GM12878 (cell line): Measurements from ENCODE around the gene DCAF12. TPM values are rescaled to one million over a fixed set of nuclear protein-coding genes. Genes with fewer than 3 reads are reported as not detected.

Source experiments
- ATAC-seq: fragments of 200-7000 bp; cut with Tn5 transposase; 3 replicates; pipeline ENCODE4 v1.9.1; 2020; ENCODE audit warnings: mild to moderate bottlenecking, moderate library complexity
- BruUV-seq: library from RNA; stranded (reverse); fragments of 400-500 nt; replicated peaks from 2 replicates; lab custom pipeline; 2021; lab: Mats Ljungman, UMichigan
- CTCF ChIA-PET: fragments of 300-600 bp; sonication (Branson Sonifier 250); formaldehyde crosslinking; extraction: SDS; loops from one replicate; lab custom pipeline; 2021; ENCODE audit warnings: inconsistent platforms; lab: Yijun Ruan, JAX
- POLR2A ChIA-PET: fragments of 350-600 bp; formaldehyde crosslinking; extraction: SDS; loops from one replicate; lab custom pipeline; 2021; ENCODE audit warnings: inconsistent platforms; lab: Charles Lee
- RAD21 ChIA-PET: fragments of 300-600 bp; sonication (Branson Sonifier 250); formaldehyde crosslinking; loops from one replicate; lab custom pipeline; 2023; ENCODE audit warnings: antibody characterized with exemption; ENCODE audit not compliant: unreplicated experiment; lab: Charles Lee
- SMC1A ChIA-PET: fragments of 300-600 bp; sonication (Branson Sonifier 250); formaldehyde crosslinking; loops from one replicate; lab custom pipeline; 2023; ENCODE audit not compliant: unreplicated experiment, uncharacterized antibody; lab: Charles Lee
- DNase-seq: peaks from one replicate; pipeline ENCODE4 v3.0.0-alpha.2; 2011; ENCODE audit warnings: low read depth, low spot score
- FAIRE-seq: peaks from 3 replicates; lab custom pipeline; 2011; peaks lifted over from hg19 to GRCh38; lab: Jason Lieb, UNC
- H2AFZ ChIP-seq: 2 replicates; pipeline ENCODE4 v1.6.0; 2011; ENCODE audit warnings: low read depth, low read length, control low read depth; ENCODE audit not compliant: control insufficient read depth
- H3K27ac ChIP-seq: 2 replicates; pipeline ENCODE4 v1.5.1; 2011; ENCODE audit warnings: control low read depth; ENCODE audit not compliant: control insufficient read depth, insufficient read depth
- H3K27me3 ChIP-seq, 2 experiments: replicated peaks in 1 of 2; 2 replicates each; pipeline versions ENCODE4 v1.6.0 to v1.6.1; 2011; ENCODE audit warnings: low read length in 1 of 2; ENCODE audit not compliant: control insufficient read depth in 2 of 2, insufficient read depth in 2 of 2
- H3K36me3 ChIP-seq, 2 experiments: 2 replicates each; pipeline ENCODE4 v1.5.1; 2011; ENCODE audit warnings: low read length in 1 of 2; ENCODE audit not compliant: control insufficient read depth in 2 of 2, insufficient read depth in 2 of 2
- H3K4me1 ChIP-seq: 2 replicates; pipeline ENCODE4 v1.6.1; 2011; ENCODE audit warnings: mild to moderate bottlenecking, low read length, moderate library complexity, mixed read lengths; ENCODE audit not compliant: control insufficient read depth, insufficient read depth
- H3K4me2 ChIP-seq: 2 replicates; pipeline ENCODE4 v1.6.0; 2011; ENCODE audit warnings: control low read depth; ENCODE audit not compliant: control insufficient read depth, insufficient read depth
- H3K4me3 ChIP-seq: fragments of 200-600 bp; sonication (generic); 2 replicates; pipeline ENCODE4 v1.5.1; 2016
- H3K79me2 ChIP-seq: 2 replicates; pipeline ENCODE4 v1.6.0; 2011; ENCODE audit warnings: low read length; ENCODE audit not compliant: control insufficient read depth, insufficient read depth
- H3K9ac ChIP-seq: 2 replicates; pipeline ENCODE4 v1.8.0; 2011; ENCODE audit warnings: low read length, control low read depth, mixed read lengths; ENCODE audit not compliant: control insufficient read depth, insufficient read depth
- H3K9me3 ChIP-seq: replicated peaks from 3 replicates; pipeline ENCODE4 v1.5.1; 2011; ENCODE audit warnings: mild to moderate bottlenecking, low read length; ENCODE audit not compliant: control insufficient read depth, insufficient read depth
- H4K20me1 ChIP-seq: 2 replicates; pipeline ENCODE4 v1.6.0; 2011; ENCODE audit not compliant: control insufficient read depth, insufficient read depth
- CHD1 ChIP-seq: IDR thresholded peaks from 2 replicates; pipeline ENCODE4 v1.6.1; 2012; ENCODE audit warnings: low read depth, low read length, improper control_type of control experiment
- ETV6 ChIP-seq, 2 experiments: fragments of 450-650 bp in 1 of 2; IDR thresholded peaks in 1 of 2; conservative IDR thresholded peaks in 1 of 2; 2 replicates each; pipeline ENCODE4 v1.6.1; 2014; ENCODE audit warnings: antibody characterized with exemption in 1 of 2, borderline replicate concordance in 1 of 2, low read depth in 1 of 2, mild to moderate bottlenecking in 1 of 2, moderate library complexity in 1 of 2
- FOXM1 ChIP-seq: IDR thresholded peaks from 2 replicates; pipeline ENCODE4 v1.6.1; 2012; ENCODE audit warnings: low read depth, mild to moderate bottlenecking, inconsistent platforms, low read length, moderate library complexity
- HCFC1 ChIP-seq: fragments of 150-350 bp; IDR thresholded peaks from 2 replicates; pipeline ENCODE4 v1.6.1; 2014; ENCODE audit warnings: low read length
- HDAC2 ChIP-seq: fragments of 200-600 bp; sonication (generic); IDR thresholded peaks from 2 replicates; pipeline ENCODE4 v1.6.1; 2017
- IKZF1 ChIP-seq: fragments of 450-650 bp; conservative IDR thresholded peaks from 2 replicates; pipeline ENCODE4 v1.6.1; 2017; ENCODE audit warnings: antibody characterized with exemption, mild to moderate bottlenecking
- NRF1 ChIP-seq: conservative IDR thresholded peaks from 2 replicates; pipeline ENCODE4 v1.6.1; 2011; ENCODE audit warnings: mild to moderate bottlenecking, low read depth, low read length, improper control_type of control experiment
- POLR2A ChIP-seq: IDR thresholded peaks from 2 replicates; pipeline ENCODE4 v1.6.1; 2011; ENCODE audit warnings: low read depth, mild to moderate bottlenecking, low read length
- POLR2AphosphoS2 ChIP-seq: IDR thresholded peaks from 2 replicates; pipeline ENCODE4 v1.6.1; 2011; ENCODE audit warnings: low read depth, mild to moderate bottlenecking, low read length, improper control_type of control experiment, moderate library complexity
- RAD21 ChIP-seq: IDR thresholded peaks from 2 replicates; pipeline ENCODE4 v1.6.1; 2011; ENCODE audit warnings: mild to moderate bottlenecking, low read depth, low read length, moderate library complexity; ENCODE audit not compliant: insufficient read depth
- RFX5 ChIP-seq: IDR thresholded peaks from 2 replicates; pipeline ENCODE4 v1.6.1; 2011; ENCODE audit warnings: low read depth, low read length, improper control_type of control experiment
- SKIL ChIP-seq: fragments of 450-650 bp; IDR thresholded peaks from 2 replicates; pipeline ENCODE4 v1.6.1; 2017; ENCODE audit warnings: mild to moderate bottlenecking, low read depth, inconsistent platforms; ENCODE audit not compliant: poor library complexity, severe bottlenecking
- SMAD5 ChIP-seq: IDR thresholded peaks from 2 replicates; pipeline ENCODE4 v1.6.1; 2016; ENCODE audit warnings: antibody characterized with exemption, low read depth
- SUPT20H ChIP-seq: IDR thresholded peaks from 2 replicates; pipeline ENCODE4 v1.6.1; 2011; ENCODE audit warnings: low read depth, mild to moderate bottlenecking, low read length, moderate library complexity, borderline replicate concordance; ENCODE audit not compliant: control insufficient read depth
- TCF12 ChIP-seq: IDR thresholded peaks from 2 replicates; pipeline ENCODE4 v1.6.1; 2011; ENCODE audit warnings: low read depth, mild to moderate bottlenecking, low read length
- USF1 ChIP-seq: IDR thresholded peaks from 2 replicates; pipeline ENCODE4 v1.6.1; 2011; ENCODE audit warnings: borderline replicate concordance, low read depth, mild to moderate bottlenecking, moderate library complexity, mixed read lengths, low read length; ENCODE audit not compliant: insufficient read depth; ENCODE audit errors: extremely low read length
- WGBS: methylation state at CpG from one replicate; pipeline ENCODE4 v1.1.6; 2016; ENCODE audit warnings: low lambda C conversion rate; ENCODE audit not compliant: insufficient replicate concordance, insufficient coverage; ENCODE audit errors: missing lambda C conversion rate; 5-methylcytosine and 5-hydroxymethylcytosine counted together
- in situ Hi-C: fragments of 300-500 bp; cut with MboI; formaldehyde crosslinking; loops from 9 replicates; pipeline ENCODE4 v1.14.3; 2018; ENCODE audit warnings: mixed read lengths
- intact Hi-C: fragments of 100-400 bp; cut with micrococcal nuclease; formaldehyde crosslinking; loops from one replicate; pipeline ENCODE4 v1.14.2; 2022; ENCODE audit not compliant: unreplicated experiment
- polyA plus RNA-seq, 11 experiments: library from polyadenylated mRNA; depleted of rRNA in 4 of 11; unstranded in 6 of 11; stranded (reverse) in 5 of 11; fragments of >200 nt; fragmentation: Nextera tagmentation in 4 of 11; fragmentation: Illumina TruSeq in 1 of 11; extraction: Ambion mirVana in 4 of 11; extraction: Trizol in 1 of 11; gene quantifications; 1 replicate in 1 of 11; 2 replicates in 10 of 11; pipeline versions ENCODE4 v1.2.1 to v1.2.3, GENCODE V29; 2011 to 2016; ENCODE audit warnings: inconsistent platforms in 2 of 11, missing spikeins in 2 of 11, low read depth in 1 of 11
- small RNA-seq: library from RNA; depleted of rRNA; stranded (forward); fragments of <200 nt; gene quantifications from one replicate; pipeline ENCODE3, GENCODE V24; 2014
- total RNA-seq, 4 experiments: library from RNA; depleted of rRNA in 3 of 4; stranded (reverse); fragments of >200 nt in 3 of 4; fragmentation: Illumina TruSeq in 1 of 4; extraction: Trizol in 1 of 4; gene quantifications; 2 replicates each; pipeline versions ENCODE4 v1.2.1 to v1.2.3, GENCODE V29; 2013 to 2021

The DCAF12 gene
- total and polyA plus RNA-seq, 10 of the 15 experiments (the other 5 are each of a cell fraction or from before 2014, with no cell fraction given): 11.7 to 57.6 (median 34.6) TPM

- H3K9ac ChIP-seq: no peak overlapping the region
- no TSS peak for BruUV-seq
These were observed 89.9 kb downstream of the DCAF12 start for GRCh38 chr9:34036625-34037024.

More at GRCh38 chr9:34036625-34037024, 89.9 kb downstream of the DCAF12 start:
- 96% methylated on average over 4 of the region's 5 CpGs for WGBS
- ChIA-PET SMC1A (no interaction called here), POLR2A (no interaction called here), CTCF (interaction anchor here (0.9 kb wide), 1 partner anchor 37 kb away, joined by 3 read pairs; no protein-coding TSS in a partner anchor), RAD21 (no interaction called here)
- no peaks in the 10 kb centered on the region for H3K4me1 ChIP-seq
- H3K9me3 ChIP-seq: no peaks in the 10 kb centered on the region
- no peaks in the 10 kb centered on the region for H3K27me3 ChIP-seq
- H4K20me1 ChIP-seq: no peaks in the 10 kb centered on the region
- H3K79me2 ChIP-seq: peaks cover 48% of the 10 kb centered on the region
- no peak overlapping the region for H2AFZ ChIP-seq
- in situ Hi-C loops: no loop called here
- TF ChIP-seq SMAD5 (no peak), RAD21 (no peak), HCFC1 (no peak), RFX5 (no peak), SKIL (no peak), ETV6 (conservative IDR thresholded peaks at IDR 0.05 in 1 of 2, IDR thresholded peaks at IDR 0.05 in 1 of 2; ENCODE audit: borderline replicate concordance in 1 of 2, low read depth in 1 of 2) (no peak), NRF1 (no peak), CHD1 (no peak), POLR2AphosphoS2 (no peak), IKZF1 (no peak), HDAC2 (no peak), FOXM1 (no peak), USF1 (no peak), POLR2A (no peak), SUPT20H (no peak), TCF12 (no peak)
- H3K27ac ChIP-seq: no peak overlapping the region
- H3K36me3 ChIP-seq: peaks cover 0 to 2% of the 10 kb centered on the region in 2 experiments; a peak in 2 of 4 replicates
- no peak overlapping the region for H3K4me2 ChIP-seq
- ATAC-seq (no peak; the same call in 2 of the 3 replicates), DNase-seq (no peak), FAIRE-seq (no peak)
- no peak overlapping the region for H3K4me3 ChIP-seq
- intact Hi-C loops: no loop called here

Small RNAs within 50 kb of the gene (small RNA-seq; reads per million reads assigned to genes)
- 0.16 reads per million for gene RN7SKP114

Other genes starting within 250 kb of the DCAF12 start
- 22.0 and 22.3 TPM in 2 replicates for gene UBAP2, start 77.8 kb downstream of the DCAF12 start, total RNA-seq (2014; rRNA removed)
- gene UBAP2, start 77.8 kb downstream of the DCAF12 start, total RNA-seq (2014; rRNA removed; fragmentation: Illumina TruSeq; extraction: Trizol): 20.3 and 21.9 TPM in 2 replicates
- 45.3 and 48.2 TPM in 2 replicates for gene UBAP2, start 77.8 kb downstream of the DCAF12 start, total RNA-seq (2021)
- gene UBAP2, start 77.8 kb downstream of the DCAF12 start, polyA plus RNA-seq (2011; rRNA removed): 9.5 and 22.5 TPM in 2 replicates
- gene UBAP2, start 77.8 kb downstream of the DCAF12 start, polyA plus RNA-seq (2014; fragmentation: Illumina TruSeq; extraction: Trizol): 36.9 and 37.2 TPM in 2 replicates
- gene UBAP2, start 77.8 kb downstream of the DCAF12 start, polyA plus RNA-seq (2014; fragmentation: Nextera tagmentation; extraction: Ambion mirVana): 10 to 100 TPM in 1 of 2 experiments, 1 to 10 TPM in 1; 8.5 to 11.4 TPM
- 33.7 and 36.2 TPM in 2 replicates for gene UBAP2, start 77.8 kb downstream of the DCAF12 start, polyA plus RNA-seq (2014; rRNA removed)
- 10 to 100 TPM; 38.7 to 42.5 TPM for gene UBAP2, start 77.8 kb downstream of the DCAF12 start, polyA plus RNA-seq (2016; fragmentation: Nextera tagmentation; extraction: Ambion mirVana)
- gene UBAP1, start 52.3 kb upstream of the DCAF12 start, total RNA-seq (2014; rRNA removed): 19.2 and 21.9 TPM in 2 replicates
- 22.7 and 23.7 TPM in 2 replicates for gene UBAP1, start 52.3 kb upstream of the DCAF12 start, total RNA-seq (2014; rRNA removed; fragmentation: Illumina TruSeq; extraction: Trizol)
- 24.0 and 26.8 TPM in 2 replicates for gene UBAP1, start 52.3 kb upstream of the DCAF12 start, total RNA-seq (2021)
- 41.8 and 47.9 TPM in 2 replicates for gene UBAP1, start 52.3 kb upstream of the DCAF12 start, polyA plus RNA-seq (2011; rRNA removed)
- 38.0 and 40.1 TPM in 2 replicates for gene UBAP1, start 52.3 kb upstream of the DCAF12 start, polyA plus RNA-seq (2014; fragmentation: Illumina TruSeq; extraction: Trizol)
- gene UBAP1, start 52.3 kb upstream of the DCAF12 start, polyA plus RNA-seq (2014; fragmentation: Nextera tagmentation; extraction: Ambion mirVana): 1 to 10 TPM; 2.1 to 2.9 TPM
- 27.6 and 27.7 TPM in 2 replicates for gene UBAP1, start 52.3 kb upstream of the DCAF12 start, polyA plus RNA-seq (2014; rRNA removed)
- 10 to 100 TPM; 30.5 to 33.4 TPM for gene UBAP1, start 52.3 kb upstream of the DCAF12 start, polyA plus RNA-seq (2016; fragmentation: Nextera tagmentation; extraction: Ambion mirVana)
- gene KIF24, start 202.6 kb upstream of the DCAF12 start, total RNA-seq (2014; rRNA removed): 6.0 and 6.7 TPM in 2 replicates
- 5.7 TPM in 2 replicates for gene KIF24, start 202.6 kb upstream of the DCAF12 start, total RNA-seq (2014; rRNA removed; fragmentation: Illumina TruSeq; extraction: Trizol)
- 5.2 and 5.3 TPM in 2 replicates for gene KIF24, start 202.6 kb upstream of the DCAF12 start, total RNA-seq (2021)
- 4.4 and 5.0 TPM in 2 replicates for gene KIF24, start 202.6 kb upstream of the DCAF12 start, polyA plus RNA-seq (2011; rRNA removed)
- gene KIF24, start 202.6 kb upstream of the DCAF12 start, polyA plus RNA-seq (2014; fragmentation: Illumina TruSeq; extraction: Trizol): 4.7 and 5.5 TPM in 2 replicates
- under 1 TPM; 0.58 to 0.66 TPM for gene KIF24, start 202.6 kb upstream of the DCAF12 start, polyA plus RNA-seq (2014; fragmentation: Nextera tagmentation; extraction: Ambion mirVana)
- gene KIF24, start 202.6 kb upstream of the DCAF12 start, polyA plus RNA-seq (2014; rRNA removed): 4.2 and 4.5 TPM in 2 replicates
- 1 to 10 TPM; 5.8 to 6.0 TPM for gene KIF24, start 202.6 kb upstream of the DCAF12 start, polyA plus RNA-seq (2016; fragmentation: Nextera tagmentation; extraction: Ambion mirVana)
- gene NUDT2, start 202.9 kb upstream of the DCAF12 start, total RNA-seq (2014; rRNA removed): 24.8 and 24.9 TPM in 2 replicates
- 28.7 and 31.2 TPM in 2 replicates for gene NUDT2, start 202.9 kb upstream of the DCAF12 start, total RNA-seq (2014; rRNA removed; fragmentation: Illumina TruSeq; extraction: Trizol)
- 23.8 and 24.5 TPM in 2 replicates for gene NUDT2, start 202.9 kb upstream of the DCAF12 start, total RNA-seq (2021)
- 46.6 and 46.8 TPM in 2 replicates for gene NUDT2, start 202.9 kb upstream of the DCAF12 start, polyA plus RNA-seq (2011; rRNA removed)
- gene NUDT2, start 202.9 kb upstream of the DCAF12 start, polyA plus RNA-seq (2014; fragmentation: Illumina TruSeq; extraction: Trizol): 29.2 and 30.1 TPM in 2 replicates
- 10 to 100 TPM; 54.4 to 55.1 TPM for gene NUDT2, start 202.9 kb upstream of the DCAF12 start, polyA plus RNA-seq (2014; fragmentation: Nextera tagmentation; extraction: Ambion mirVana)
- 27.7 and 27.8 TPM in 2 replicates for gene NUDT2, start 202.9 kb upstream of the DCAF12 start, polyA plus RNA-seq (2014; rRNA removed)
- 10 to 100 TPM; 37.2 to 40.5 TPM for gene NUDT2, start 202.9 kb upstream of the DCAF12 start, polyA plus RNA-seq (2016; fragmentation: Nextera tagmentation; extraction: Ambion mirVana)